Endothelial cell of umbilical vein (primary cell): ENCODE measurements around the gene CDC42SE2. TPM values are rescaled to one million over a fixed set of nuclear protein-coding genes. Genes with fewer than 3 reads are reported as not detected.

Experiments
- BruUV-seq: library from RNA; stranded (reverse); fragments of 400-500 nt; replicated peaks from 2 replicates; lab custom pipeline; 2021; lab: Mats Ljungman, UMichigan
- CTCF ChIA-PET: fragments of 300-600, 350-600 bp; sonication (Branson Sonifier 250); formaldehyde crosslinking; loops from one replicate; lab custom pipeline; 2021; ENCODE audit warnings: antibody characterized with exemption, inconsistent platforms; lab: Charles Lee
- POLR2A ChIA-PET: fragments of 300-600, 350-600 bp; sonication (Branson Sonifier 250); formaldehyde crosslinking; loops from one replicate; lab custom pipeline; 2021; ENCODE audit warnings: antibody characterized with exemption, inconsistent platforms; lab: Charles Lee
- DNase-seq: peaks from one replicate; pipeline ENCODE4 v3.0.0-alpha.2; 2011; ENCODE audit warnings: low read depth, low spot score
- FAIRE-seq: peaks from 2 replicates; lab custom pipeline; 2011; peaks lifted over from hg19 to GRCh38; lab: Jason Lieb, UNC
- H2AFZ ChIP-seq: 2 replicates; pipeline ENCODE4 v1.6.0; 2012; ENCODE audit warnings: low read depth, low read length, control low read depth, inconsistent platforms
- H3K27ac ChIP-seq: 2 replicates; pipeline ENCODE4 v1.5.1; 2011; ENCODE audit warnings: low read depth, mild to moderate bottlenecking, control low read depth, low read length, moderate library complexity; ENCODE audit not compliant: insufficient read depth
- H3K27me3 ChIP-seq, 2 experiments: 2 replicates each; pipeline versions ENCODE4 v1.6.0 to v1.6.1; 2011; ENCODE audit warnings: low read length in 2 of 2, mixed read lengths in 1 of 2; ENCODE audit not compliant: control insufficient read depth in 2 of 2, insufficient read depth in 2 of 2
- H3K36me3 ChIP-seq, 2 experiments: 2 replicates in 1 of 2; 3 replicates in 1 of 2; pipeline ENCODE4 v1.5.1; 2011; ENCODE audit warnings: low read length in 2 of 2, mild to moderate bottlenecking in 1 of 2, moderate library complexity in 1 of 2; ENCODE audit not compliant: control insufficient read depth in 2 of 2, insufficient read depth in 2 of 2; ENCODE audit errors: extremely low read depth in 1 of 2
- H3K4me1 ChIP-seq: 3 replicates; pipeline ENCODE4 v1.5.1; 2011; ENCODE audit warnings: mild to moderate bottlenecking, low read length; ENCODE audit not compliant: control insufficient read depth, insufficient read depth; ENCODE audit errors: extremely low read depth
- H3K4me2 ChIP-seq: 2 replicates; pipeline ENCODE4 v1.6.1; 2011; ENCODE audit warnings: low read length, control low read depth, mixed read lengths; ENCODE audit not compliant: insufficient read depth
- H3K4me3 ChIP-seq, 3 experiments: fragments of 200-600 bp in 1 of 3; sonication (generic), shearing (Covaris generic) in 1 of 3; replicated peaks in 1 of 3; 2 replicates each; pipeline ENCODE4 v1.5.1; 2011 to 2016; ENCODE audit warnings: control low read depth in 3 of 3, low read length in 3 of 3, mild to moderate bottlenecking in 2 of 3, inconsistent platforms in 1 of 3, low read depth in 1 of 3, moderate library complexity in 1 of 3; ENCODE audit not compliant: insufficient read depth in 1 of 3
- H3K79me2 ChIP-seq: 2 replicates; pipeline ENCODE4 v1.6.0; 2012; ENCODE audit warnings: low read length, inconsistent platforms; ENCODE audit not compliant: control insufficient read depth, insufficient read depth
- H3K9ac ChIP-seq: replicated peaks from 2 replicates; pipeline ENCODE3; 2011; ENCODE audit warnings: low read length, control low read depth; ENCODE audit not compliant: insufficient read depth; ENCODE audit errors: extremely low read depth
- H3K9me1 ChIP-seq: replicated peaks from 3 replicates; pipeline ENCODE4 v1.6.0; 2011; ENCODE audit warnings: mild to moderate bottlenecking, low read length; ENCODE audit not compliant: control insufficient read depth, insufficient read depth; ENCODE audit errors: extremely low read depth
- H3K9me3 ChIP-seq: replicated peaks from 2 replicates; pipeline ENCODE4 v1.5.1; 2012; ENCODE audit warnings: low read length, inconsistent platforms; ENCODE audit not compliant: control insufficient read depth, insufficient read depth
- H4K20me1 ChIP-seq: replicated peaks from 2 replicates; pipeline ENCODE3; 2011; ENCODE audit warnings: mild to moderate bottlenecking, low read length; ENCODE audit not compliant: control insufficient read depth, insufficient read depth; ENCODE audit errors: extremely low read depth
- EZH2 ChIP-seq: IDR thresholded peaks from 2 replicates; pipeline ENCODE4 v1.6.1; 2012; ENCODE audit warnings: borderline replicate concordance, low read depth, mild to moderate bottlenecking, moderate library complexity, low read length, inconsistent platforms; ENCODE audit not compliant: severe bottlenecking
- FOS ChIP-seq: IDR thresholded peaks from 2 replicates; pipeline ENCODE4 v1.6.1; 2011; ENCODE audit warnings: mild to moderate bottlenecking, low read length, moderate library complexity, borderline replicate concordance; ENCODE audit not compliant: insufficient read depth
- GATA2 ChIP-seq: IDR thresholded peaks from 2 replicates; pipeline ENCODE4 v1.7.0; 2011; ENCODE audit warnings: low read depth, mild to moderate bottlenecking, moderate library complexity, mixed read lengths, low read length; ENCODE audit not compliant: insufficient read length, insufficient read depth
- JUN ChIP-seq: IDR thresholded peaks from 2 replicates; pipeline ENCODE4 v1.6.1; 2011; ENCODE audit warnings: borderline replicate concordance, low read depth; ENCODE audit not compliant: insufficient read length, insufficient read depth
- MYC ChIP-seq: IDR thresholded peaks from one replicate; pipeline ENCODE4 v1.6.1; 2011; ENCODE audit warnings: mild to moderate bottlenecking, low read depth, low read length
- POLR2A ChIP-seq: IDR thresholded peaks from 2 replicates; pipeline ENCODE4 v1.6.1; 2012; ENCODE audit warnings: low read depth, mild to moderate bottlenecking, control low read depth, low read length
- POLR2AphosphoS5 ChIP-seq: IDR thresholded peaks from 2 replicates; pipeline ENCODE4 v1.6.1; 2012; ENCODE audit warnings: low read depth, mild to moderate bottlenecking, control low read depth, low read length, moderate library complexity; ENCODE audit not compliant: insufficient read depth
- dilution Hi-C: fragments of 300-500 bp; cut with MboI; formaldehyde crosslinking; loops from one replicate; pipeline ENCODE4 v1.15.0; 2019; ENCODE audit warnings: low sequenced_read_pairs; ENCODE audit not compliant: extremely low pct_ligation_motif_present
- intact Hi-C: fragments of 100-400 bp; cut with micrococcal nuclease; formaldehyde crosslinking; loops from one replicate; pipeline ENCODE4 v1.10.0; 2022
- polyA plus RNA-seq, 4 experiments: library from polyadenylated mRNA; depleted of rRNA in 3 of 4; stranded (reverse) in 3 of 4; unstranded in 1 of 4; fragments of >200 nt; gene quantifications; 2 replicates each; pipeline versions ENCODE4 v1.2.1 to v1.2.3, GENCODE V29; 2011 to 2012; ENCODE audit warnings: missing spikeins in 1 of 4
- total RNA-seq: library from RNA; stranded (reverse); gene quantifications from 2 replicates; pipeline ENCODE4 v1.2.3, GENCODE V29; 2021
- TF ChIP-seq, protein P1 (sequence below), 2 donors: IDR thresholded peaks; 1 replicate in 1 of 2; 2 replicates in 1 of 2; pipeline ENCODE4 v1.5.1; 2011; ENCODE audit warnings: low read length in 2 of 2, mild to moderate bottlenecking in 2 of 2, moderate library complexity in 2 of 2, control low read depth in 1 of 2, inconsistent platforms in 1 of 2, low read depth in 1 of 2; ENCODE audit not compliant: insufficient read depth in 1 of 2; ENCODE audit errors: extremely low read depth in 1 of 2
- TF ChIP-seq, protein P2 (sequence below): IDR thresholded peaks from 2 replicates; pipeline ENCODE4 v1.6.1; 2011; ENCODE audit not compliant: insufficient read depth, insufficient read length

The CDC42SE2 gene
- total and polyA plus RNA-seq, 2 donors (not counting 3 experiments of a cell fraction or from before 2014, with no cell fraction given): 14.7 to 21.9 TPM

DNA sequence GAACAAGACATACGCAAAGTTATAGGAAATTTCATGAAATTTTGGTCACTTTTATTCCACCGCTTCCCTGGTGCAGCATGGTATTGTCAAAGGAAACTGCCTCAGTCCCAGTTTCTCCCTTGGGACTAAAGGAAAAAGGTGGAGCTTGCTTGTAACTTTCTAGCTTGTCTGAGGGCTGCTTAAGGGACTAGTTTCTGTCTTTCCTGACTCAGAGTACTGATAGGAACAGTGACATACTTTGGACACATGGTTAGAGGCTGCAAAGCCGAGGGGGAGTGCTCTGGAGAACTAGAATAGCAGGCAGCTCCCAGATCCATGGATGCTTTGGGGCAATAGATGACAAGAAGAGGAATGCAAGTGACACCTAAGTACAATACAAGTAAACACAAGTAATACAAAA is 136.7 kb downstream of the CDC42SE2 start:
- Histone ChIP-seq H3K27ac (no peak overlapping the region), H3K4me3 (no peak overlapping the region), H4K20me1 (no peaks in the 10 kb centered on the region), H3K9me1 (no peaks in the 10 kb centered on the region), H3K79me2 (no peaks in the 10 kb centered on the region), H3K27me3 (no peaks in the 10 kb centered on the region), H3K9ac (no peak overlapping the region), H3K9me3 (no peaks in the 10 kb centered on the region), H3K36me3 (peaks cover 0 to 4% of the 10 kb centered on the region in 2 experiments), H3K4me1 (no peaks in the 10 kb centered on the region), H2AFZ (no peak overlapping the region), H3K4me2 (no peak overlapping the region)
- dilution Hi-C loops: no loop called here
- TF ChIP-seq FOS (no peak), EZH2 (no peak), JUN (no peak), POLR2A (no peak), GATA2 (no peak), MYC (no peak), POLR2AphosphoS5 (no peak)
- TF ChIP-seq, protein P1, sequence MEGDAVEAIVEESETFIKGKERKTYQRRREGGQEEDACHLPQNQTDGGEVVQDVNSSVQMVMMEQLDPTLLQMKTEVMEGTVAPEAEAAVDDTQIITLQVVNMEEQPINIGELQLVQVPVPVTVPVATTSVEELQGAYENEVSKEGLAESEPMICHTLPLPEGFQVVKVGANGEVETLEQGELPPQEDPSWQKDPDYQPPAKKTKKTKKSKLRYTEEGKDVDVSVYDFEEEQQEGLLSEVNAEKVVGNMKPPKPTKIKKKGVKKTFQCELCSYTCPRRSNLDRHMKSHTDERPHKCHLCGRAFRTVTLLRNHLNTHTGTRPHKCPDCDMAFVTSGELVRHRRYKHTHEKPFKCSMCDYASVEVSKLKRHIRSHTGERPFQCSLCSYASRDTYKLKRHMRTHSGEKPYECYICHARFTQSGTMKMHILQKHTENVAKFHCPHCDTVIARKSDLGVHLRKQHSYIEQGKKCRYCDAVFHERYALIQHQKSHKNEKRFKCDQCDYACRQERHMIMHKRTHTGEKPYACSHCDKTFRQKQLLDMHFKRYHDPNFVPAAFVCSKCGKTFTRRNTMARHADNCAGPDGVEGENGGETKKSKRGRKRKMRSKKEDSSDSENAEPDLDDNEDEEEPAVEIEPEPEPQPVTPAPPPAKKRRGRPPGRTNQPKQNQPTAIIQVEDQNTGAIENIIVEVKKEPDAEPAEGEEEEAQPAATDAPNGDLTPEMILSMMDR (IDR thresholded peaks at IDR 0.05; ENCODE audit: extremely low read depth in 1 of 2, insufficient read depth in 1 of 2, low read depth in 1 of 2, low read length in 2 of 2): no peak
- TF ChIP-seq, protein P2, sequence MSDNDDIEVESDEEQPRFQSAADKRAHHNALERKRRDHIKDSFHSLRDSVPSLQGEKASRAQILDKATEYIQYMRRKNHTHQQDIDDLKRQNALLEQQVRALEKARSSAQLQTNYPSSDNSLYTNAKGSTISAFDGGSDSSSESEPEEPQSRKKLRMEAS: no peak
- no peak for DNase-seq
- BruUV-seq: no TSS peak
- FAIRE-seq: no peak
- CTCF ChIA-PET: interaction anchor here (1.4 kb wide), 1 partner anchor 8 kb away, joined by 3 read pairs; no protein-coding TSS in a partner anchor
- POLR2A ChIA-PET: no interaction called here
- intact Hi-C loops: no loop called here
